GM23338 (cell line): ENCODE results near the gene THRB. TPM values are rescaled to one million over a fixed set of nuclear protein-coding genes. Genes with fewer than 3 reads are reported as not detected.

Source experiments
- ATAC-seq: fragments of 200-7000 bp; cut with Tn5 transposase; 3 replicates; pipeline ENCODE4 v1.9.1; 2020
- DNase-seq: peaks from one replicate; pipeline ENCODE4 v3.0.0-alpha.2; 2015; ENCODE audit warnings: low spot score
- H2AFZ ChIP-seq: fragments of 200-600 bp; sonication (generic); 2 replicates; pipeline ENCODE4 v1.8.0; 2016; ENCODE audit warnings: antibody characterized with exemption, mild to moderate bottlenecking, moderate library complexity
- H3F3A ChIP-seq: fragments of 200-600 bp; sonication (generic); replicated peaks from 2 replicates; pipeline ENCODE4 v1.8.0; 2017; ENCODE audit warnings: antibody characterized with exemption, mixed run types, low read depth
- H3K27ac ChIP-seq: fragments of 200-600 bp; sonication (generic); 2 replicates; pipeline ENCODE4 v1.6.1; 2016; ENCODE audit warnings: low read depth
- H3K27me3 ChIP-seq: fragments of 200-600 bp; sonication (generic); 2 replicates; pipeline ENCODE4 v1.8.0; 2016; ENCODE audit warnings: mild to moderate bottlenecking, mixed run types, moderate library complexity; ENCODE audit not compliant: insufficient read depth
- H3K36me3 ChIP-seq: fragments of 200-600 bp; sonication (generic); 2 replicates; pipeline ENCODE4 v1.8.0; 2016; ENCODE audit warnings: mild to moderate bottlenecking; ENCODE audit not compliant: insufficient read depth
- H3K4me1 ChIP-seq: fragments of 200-600 bp; sonication (generic); 2 replicates; pipeline ENCODE4 v1.8.0; 2016; ENCODE audit warnings: mild to moderate bottlenecking, moderate library complexity; ENCODE audit not compliant: insufficient read depth
- H3K4me2 ChIP-seq: fragments of 200-600 bp; sonication (generic); 2 replicates; pipeline ENCODE4 v1.7.1; 2017; ENCODE audit warnings: mixed run types
- H3K4me3 ChIP-seq: fragments of 200-600 bp; sonication (generic); 2 replicates; pipeline ENCODE4 v1.6.1; 2016; ENCODE audit warnings: mixed run types
- H3K79me2 ChIP-seq: fragments of 200-600 bp; sonication (generic); replicated peaks from 2 replicates; pipeline ENCODE4 v1.8.0; 2017; ENCODE audit warnings: mild to moderate bottlenecking; ENCODE audit not compliant: insufficient read depth
- H3K9me2 ChIP-seq: fragments of 200-600 bp; sonication (generic); 2 replicates; pipeline ENCODE4 v1.8.0; 2017; ENCODE audit not compliant: insufficient read depth
- H4K20me1 ChIP-seq: fragments of 200-600 bp; sonication (generic); replicated peaks from 2 replicates; pipeline ENCODE4 v1.8.0; 2017; ENCODE audit warnings: mild to moderate bottlenecking; ENCODE audit not compliant: insufficient read depth
- H3K27ac Mint-ChIP-seq: 2 replicates; pipeline ENCODE4 v1.8.0; 2020; ENCODE audit warnings: inconsistent platforms, mild to moderate bottlenecking, moderate library complexity, mixed read lengths
- H3K27me3 Mint-ChIP-seq: 3 replicates; pipeline ENCODE4 v1.8.0; 2022; ENCODE audit warnings: low read depth, mild to moderate bottlenecking, moderate library complexity, mixed read lengths, inconsistent platforms; ENCODE audit not compliant: insufficient read depth, poor library complexity
- H3K36me3 Mint-ChIP-seq: 3 replicates; pipeline ENCODE4 v1.8.0; 2021; ENCODE audit warnings: low read depth, mild to moderate bottlenecking, inconsistent platforms, moderate library complexity, mixed read lengths
- H3K4me1 Mint-ChIP-seq: 3 replicates; pipeline ENCODE4 v1.8.0; 2020; ENCODE audit warnings: mild to moderate bottlenecking, inconsistent platforms, mixed read lengths
- H3K4me3 Mint-ChIP-seq: 3 replicates; pipeline ENCODE4 v1.8.0; 2021; ENCODE audit warnings: moderate library complexity, mild to moderate bottlenecking, inconsistent platforms, mixed read lengths
- H3K9me3 Mint-ChIP-seq: 3 replicates; pipeline ENCODE4 v1.8.0; 2020; ENCODE audit warnings: moderate library complexity, mild to moderate bottlenecking, inconsistent platforms, mixed read lengths
- CREB1 ChIP-seq: fragments of 250-450 bp; sonication (Bioruptor Pico); IDR thresholded peaks from 2 replicates; pipeline ENCODE4 v1.5.0; 2020; ENCODE audit warnings: low read depth, mild to moderate bottlenecking, moderate library complexity
- ETS1 ChIP-seq: IDR thresholded peaks from 2 replicates; pipeline ENCODE4 v1.6.1; 2016; ENCODE audit warnings: antibody characterized with exemption
- EZH2 ChIP-seq: fragments of 200-600 bp; sonication (generic); IDR thresholded peaks from one replicate; pipeline ENCODE4 v1.8.0; 2017; ENCODE audit warnings: antibody characterized with exemption, mild to moderate bottlenecking, low read depth; ENCODE audit not compliant: unreplicated experiment
- POLR2AphosphoS5 ChIP-seq: IDR thresholded peaks from 2 replicates; pipeline ENCODE4 v1.6.1; 2016; ENCODE audit warnings: antibody characterized with exemption, low read depth
- STAT1 ChIP-seq: IDR thresholded peaks from one replicate; pipeline ENCODE4 v1.6.1; 2016; ENCODE audit warnings: antibody characterized with exemption; ENCODE audit not compliant: unreplicated experiment
- ZNF114 ChIP-seq: fragments of 250-450 bp; sonication (Bioruptor Pico); IDR thresholded peaks from 2 replicates; pipeline ENCODE4 v1.5.0; 2020; ENCODE audit warnings: mild to moderate bottlenecking, moderate library complexity
- ZNF331 ChIP-seq: fragments of 250-450 bp; sonication (Bioruptor Pico); IDR thresholded peaks from 2 replicates; pipeline ENCODE4 v1.5.0; 2020; ENCODE audit warnings: low read depth, mild to moderate bottlenecking, moderate library complexity
- ZNF462 ChIP-seq: fragments of 250-450 bp; sonication (Bioruptor Pico); IDR thresholded peaks from 2 replicates; pipeline ENCODE4 v1.5.0; 2020; ENCODE audit warnings: mild to moderate bottlenecking, moderate library complexity
- long read RNA-seq: library from polyadenylated mRNA; unstranded; transcript quantifications from one replicate; pipeline ENCODE4 v2.0.0, GENCODE V29; 2020; ENCODE audit not compliant: unreplicated experiment
- polyA plus RNA-seq: library from polyadenylated mRNA; unstranded; fragments of >200 nt; fragmentation: Nextera tagmentation; extraction: Ambion mirVana; gene quantifications from 2 replicates; pipeline ENCODE4 v1.2.1, GENCODE V29; 2016
- total RNA-seq: library from RNA; depleted of rRNA; stranded (reverse); fragments of >200 nt; shearing (Covaris generic); gene quantifications from 2 replicates; pipeline ENCODE4 v1.2.3, GENCODE V29; 2014; rRNA removed

Gene THRB
- total RNA-seq (3.2 and 8.0 TPM in 2 replicates), polyA plus RNA-seq (1.3 and 1.7 TPM in 2 replicates)
- long read RNA-seq, partial matches to known transcripts, result 1 of 2 reads
- long read RNA-seq, other reads (novel, unspliced or antisense), result 1 of 2 reads

GRCh38 chr3:24494618-24495325 lies at the start of gene THRB:
Gene THRB (minus strand): TSS chr3:24494850.
- peak; percentile 79 for DNase-seq
- Histone ChIP-seq H4K20me1 (no peaks in the 10 kb centered on the region), H3K79me2 (peaks cover 3% of the 10 kb centered on the region; the same call in 1 of the 2 replicates), H3K4me1 (peaks cover 63% of the 10 kb centered on the region), H3K4me2 (peak within 1 kb of the TSS; percentile 95), H3F3A (peaks cover 6% of the 10 kb centered on the region; the same call in 1 of the 2 replicates), H2AFZ (peak within 1 kb of the TSS; percentile 94), H3K9me2 (0 out of 2 replicates have a peak, but pooled peaks cover 4% of the 10 kb centered on the region), H3K27me3 (peaks cover 59% of the 10 kb centered on the region), H3K4me3 (peak within 1 kb of the TSS; percentile 76), H3K36me3 (no peaks in the 10 kb centered on the region), H3K27ac (no peak within 1 kb of the TSS)
- 0 out of 3 replicates have a peak, but pooled peaks cover 4% of the 10 kb centered on the region for H3K9me3 Mint-ChIP-seq
- H3K27ac Mint-ChIP-seq, result no peak within 1 kb of the TSS
- peaks cover 57% of the 10 kb centered on the region for H3K27me3 Mint-ChIP-seq
- H3K36me3 Mint-ChIP-seq, result no peaks in the 10 kb centered on the region
- H3K4me1 Mint-ChIP-seq, result peaks cover 61% of the 10 kb centered on the region
- TF ChIP-seq ZNF331, result no peak
- TF ChIP-seq ETS1, result no peak
- no peak for TF ChIP-seq ZNF114
- peak; percentile 68 for TF ChIP-seq EZH2
- TF ChIP-seq POLR2AphosphoS5, result peak; percentile 37; the same call in 1 of the 2 replicates
- TF ChIP-seq CREB1 (CRISPR knock-in tag), result peak; percentile 53; the same call in 1 of the 2 replicates
- no peak for TF ChIP-seq STAT1
- H3K4me3 Mint-ChIP-seq, result peak within 1 kb of the TSS; percentile 86
- peak; percentile 62 for ATAC-seq

- no peaks in the 10 kb centered on the region for H3K9me3 Mint-ChIP-seq
- H3K27ac Mint-ChIP-seq, result no peak overlapping the region
- Histone ChIP-seq H3F3A (no peaks in the 10 kb centered on the region), H3K9me2 (no peaks in the 10 kb centered on the region), H3K36me3 (no peaks in the 10 kb centered on the region), H2AFZ (no peak overlapping the region), H3K79me2 (no peaks in the 10 kb centered on the region), H3K4me3 (no peak overlapping the region), H3K4me1 (no peaks in the 10 kb centered on the region), H3K27me3 (no peaks in the 10 kb centered on the region), H3K27ac (no peak overlapping the region), H4K20me1 (no peaks in the 10 kb centered on the region), H3K4me2 (no peak overlapping the region)
- DNase-seq (no peak), ATAC-seq (no peak)
- no peaks in the 10 kb centered on the region for H3K27me3 Mint-ChIP-seq
- H3K4me3 Mint-ChIP-seq, result no peak overlapping the region
- no peaks in the 10 kb centered on the region for H3K4me1 Mint-ChIP-seq
- no peaks in the 10 kb centered on the region for H3K36me3 Mint-ChIP-seq
- TF ChIP-seq EZH2 (no peak), ZNF331 (no peak), ETS1 (no peak), STAT1 (no peak), ZNF462 (CRISPR knock-in tag) (no peak), ZNF114 (no peak)
These were observed 47.3 kb upstream of the THRB start for GRCh38 chr3:24541935-24542334.
